AG09319 (cell line): Measurements from ENCODE around the gene SLC44A1.

Source experiments
- DNase-seq: peaks from one replicate; pipeline ENCODE4 v3.0.0-alpha.2; 2010; ENCODE audit warnings: low read depth; ENCODE audit errors: extremely low read depth
- TF ChIP-seq, protein P1 (sequence below): IDR thresholded peaks from 2 replicates; pipeline ENCODE4 v1.5.1; 2011; ENCODE audit warnings: low read depth, mild to moderate bottlenecking, inconsistent platforms, low read length, moderate library complexity

SLC44A1 gene

DNA sequence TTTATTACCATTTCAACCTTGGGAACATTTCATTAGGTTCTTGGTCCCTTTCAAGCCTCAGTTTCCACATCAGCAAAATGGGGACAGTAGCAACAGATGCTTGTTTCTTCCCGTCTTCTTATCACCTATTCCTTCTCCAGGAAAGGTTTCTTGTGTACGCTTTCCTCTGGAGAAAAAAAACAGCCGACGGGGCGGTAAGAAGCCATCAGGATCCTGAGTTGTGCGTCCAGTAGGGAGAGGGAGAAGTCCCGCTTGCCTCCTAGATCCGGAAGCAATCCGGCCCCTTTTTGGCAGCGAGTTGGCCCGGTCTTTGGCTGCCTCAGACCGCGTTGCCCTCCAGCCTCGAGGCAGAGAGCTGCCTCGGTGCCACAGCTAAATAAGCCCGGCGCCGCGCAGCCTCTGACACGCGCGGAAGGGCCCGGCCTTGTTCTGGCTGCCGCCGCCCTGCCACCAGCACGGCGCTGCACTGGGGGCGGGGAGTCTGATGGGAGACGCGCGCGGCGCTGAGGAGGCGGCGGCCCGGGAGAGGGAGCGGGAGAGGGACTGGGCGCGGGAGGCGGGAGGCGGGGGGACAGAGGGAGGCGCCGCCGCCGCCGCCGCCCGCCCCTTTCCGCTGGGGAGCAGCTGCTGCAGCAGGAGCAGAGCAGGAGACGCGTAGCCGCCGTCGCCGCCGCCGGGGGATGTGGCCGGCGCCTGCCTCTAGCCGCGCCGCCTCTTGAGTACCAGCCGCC lies at the start of gene SLC44A1:
Gene SLC44A1 (plus strand): TSS at position 649 of the 731 bp plus-strand sequence. CDS start 218 bp downstream, outside the sequence.
- TF ChIP-seq, protein P1, sequence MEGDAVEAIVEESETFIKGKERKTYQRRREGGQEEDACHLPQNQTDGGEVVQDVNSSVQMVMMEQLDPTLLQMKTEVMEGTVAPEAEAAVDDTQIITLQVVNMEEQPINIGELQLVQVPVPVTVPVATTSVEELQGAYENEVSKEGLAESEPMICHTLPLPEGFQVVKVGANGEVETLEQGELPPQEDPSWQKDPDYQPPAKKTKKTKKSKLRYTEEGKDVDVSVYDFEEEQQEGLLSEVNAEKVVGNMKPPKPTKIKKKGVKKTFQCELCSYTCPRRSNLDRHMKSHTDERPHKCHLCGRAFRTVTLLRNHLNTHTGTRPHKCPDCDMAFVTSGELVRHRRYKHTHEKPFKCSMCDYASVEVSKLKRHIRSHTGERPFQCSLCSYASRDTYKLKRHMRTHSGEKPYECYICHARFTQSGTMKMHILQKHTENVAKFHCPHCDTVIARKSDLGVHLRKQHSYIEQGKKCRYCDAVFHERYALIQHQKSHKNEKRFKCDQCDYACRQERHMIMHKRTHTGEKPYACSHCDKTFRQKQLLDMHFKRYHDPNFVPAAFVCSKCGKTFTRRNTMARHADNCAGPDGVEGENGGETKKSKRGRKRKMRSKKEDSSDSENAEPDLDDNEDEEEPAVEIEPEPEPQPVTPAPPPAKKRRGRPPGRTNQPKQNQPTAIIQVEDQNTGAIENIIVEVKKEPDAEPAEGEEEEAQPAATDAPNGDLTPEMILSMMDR = no peak
- DNase-seq = peak; percentile 91

DNA sequence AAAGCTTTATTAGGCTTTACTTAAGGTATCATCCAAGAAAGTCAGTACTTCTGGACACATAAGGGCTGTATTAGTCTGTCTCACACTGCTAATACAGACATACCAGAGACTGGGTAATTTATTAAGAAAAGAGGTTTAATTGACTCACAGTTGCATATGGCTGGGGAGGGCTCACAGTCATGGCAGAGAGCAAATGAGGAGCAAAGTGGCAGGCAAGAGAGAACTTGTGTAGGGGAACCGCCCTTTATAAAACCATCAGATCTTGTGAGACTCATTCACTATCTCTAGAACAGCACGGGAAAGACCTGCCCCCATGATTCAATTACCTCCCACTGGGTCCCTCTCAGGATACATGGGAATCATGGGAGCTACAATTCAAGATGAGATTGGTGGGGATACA lies 49.2 kb upstream of the SLC44A1 start:
- TF ChIP-seq, protein P1 = no peak
- DNase-seq = no peak

DNA sequence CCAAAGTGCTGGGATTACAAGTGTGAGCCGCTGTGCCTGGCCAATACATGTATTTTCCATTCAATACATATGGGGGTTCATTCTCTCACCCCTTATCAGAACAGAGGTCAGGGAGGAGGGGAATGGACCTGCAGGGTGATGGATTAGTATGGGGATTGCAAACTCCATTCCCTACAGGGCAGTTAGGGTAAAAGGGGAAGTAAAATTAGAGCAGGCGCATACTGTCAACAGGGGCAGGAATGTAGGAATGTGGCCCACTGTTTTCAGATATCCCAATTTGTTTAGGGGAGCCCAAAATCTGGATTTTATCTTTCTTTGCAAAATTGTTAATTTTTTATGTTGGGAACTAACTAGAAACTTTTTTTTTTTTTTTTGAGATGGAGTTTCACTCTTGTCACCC lies 46.4 kb upstream of the SLC44A1 start:
- no peak for DNase-seq
- TF ChIP-seq, protein P1 = no peak

DNA sequence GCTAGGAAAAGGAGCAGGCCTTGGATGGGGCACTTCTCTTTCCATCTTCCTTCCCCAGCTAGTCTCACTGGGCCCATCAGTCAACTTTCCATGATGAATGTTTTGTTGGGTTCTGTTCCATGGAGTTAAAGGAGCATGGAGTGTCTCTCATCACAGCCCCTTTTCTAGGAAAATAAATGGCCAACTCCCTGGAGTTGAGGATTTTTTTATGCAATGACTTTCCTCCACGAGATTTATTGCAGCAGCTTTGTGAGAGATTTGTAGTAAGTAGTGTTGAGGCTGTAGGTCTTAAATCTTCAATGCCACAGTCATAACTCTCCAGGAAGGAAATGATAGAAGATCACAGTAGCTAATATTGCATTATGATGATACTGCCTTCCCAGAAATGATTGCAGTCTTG lies 45.6 kb upstream of the SLC44A1 start:
- DNase-seq = no peak
- TF ChIP-seq, protein P1 = no peak

DNA sequence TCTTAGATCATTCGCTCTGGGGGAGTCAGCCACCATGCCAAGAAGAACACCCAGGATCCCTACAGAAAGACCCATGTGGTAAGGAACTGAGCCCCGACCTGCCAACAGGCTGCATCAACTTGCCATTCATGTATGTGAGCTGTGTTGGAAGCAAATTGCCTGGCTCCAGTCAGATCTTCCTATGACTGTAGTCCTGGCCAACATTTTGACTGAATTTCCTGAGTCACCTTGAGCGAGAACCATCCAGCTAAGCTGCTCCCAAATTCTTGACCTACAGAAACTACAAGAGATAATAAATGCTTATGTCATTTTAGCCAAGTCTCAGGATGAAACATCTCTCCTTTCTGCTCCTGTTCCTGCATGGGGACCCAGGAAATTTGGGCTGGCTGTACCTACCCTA lies 40.0 kb upstream of the SLC44A1 start:
- DNase-seq = no peak
- TF ChIP-seq, protein P1 = no peak

DNA sequence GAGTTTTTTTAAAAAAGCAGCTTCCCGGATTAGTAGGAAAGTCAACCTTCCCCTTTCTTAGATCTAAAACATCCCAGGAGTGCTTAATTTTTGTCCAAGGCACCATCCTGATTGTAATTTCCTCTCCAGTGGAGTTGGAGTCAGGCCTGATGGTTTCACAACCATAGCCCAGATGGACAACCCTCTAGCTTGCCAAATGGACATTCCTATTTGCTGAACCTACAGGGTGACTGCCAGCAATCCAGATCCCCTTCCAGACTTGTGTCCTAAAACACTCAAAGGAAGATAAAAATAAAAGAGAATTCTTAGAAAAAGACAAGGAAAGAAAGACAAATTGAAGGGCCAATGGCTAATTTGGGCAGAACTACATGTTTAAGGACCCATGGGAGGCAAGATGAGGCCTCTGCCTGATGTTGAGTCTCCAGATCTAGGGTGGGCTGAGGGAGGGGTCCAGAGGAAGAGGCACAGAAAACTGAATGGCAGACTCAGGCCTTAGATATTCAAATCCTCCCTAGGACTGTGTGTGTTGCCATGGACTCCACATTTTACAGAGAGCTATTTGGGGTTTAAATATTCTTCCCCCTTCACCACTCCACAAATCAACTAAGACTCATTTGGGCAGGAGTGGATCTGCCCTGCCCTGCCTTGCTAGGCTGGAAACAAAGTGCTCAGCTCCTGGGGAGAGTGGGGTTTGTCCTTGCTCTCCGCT lies 38.5 kb upstream of the SLC44A1 start:
- TF ChIP-seq, protein P1 = no peak
- peak; percentile 75 for DNase-seq

DNA sequence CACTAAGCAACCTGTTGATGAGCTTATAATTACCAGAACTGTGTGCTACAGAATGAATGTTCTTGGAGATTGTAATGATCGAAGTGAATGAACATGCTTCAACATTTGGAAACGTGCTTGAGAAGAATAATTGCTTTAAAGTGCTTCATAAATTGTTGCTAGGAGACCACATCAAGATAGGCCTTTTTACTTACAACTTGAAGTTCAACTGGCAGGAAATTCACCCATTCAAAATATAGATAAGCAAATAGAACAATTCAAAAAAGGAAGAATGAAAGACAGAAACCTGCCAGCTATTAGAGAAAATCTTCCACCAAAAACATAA lies 38.0 kb upstream of the SLC44A1 start:
- TF ChIP-seq, protein P1 = no peak
- DNase-seq = no peak
